HepG2 (cell line): ENCODE measurements around the gene COMT. TPM values are rescaled to one million over a fixed set of nuclear protein-coding genes. Genes with fewer than 3 reads are reported as not detected.
A peak's percentile ranks its signal among the peaks of the same experiment; 100 is the strongest.

Experiments used
- ATF2 ChIP-seq: sonication (generic); formaldehyde crosslinking; IDR thresholded peaks from 2 replicates; pipeline ENCODE4 v1.4.0; 2020; ENCODE audit warnings: missing genetic modification reagents
- BHLHE40 ChIP-seq: IDR thresholded peaks from 2 replicates; pipeline ENCODE4 v1.6.1; 2011; ENCODE audit warnings: low read length, improper control_type of control experiment
- CREB3 ChIP-seq: sonication (generic); formaldehyde crosslinking; IDR thresholded peaks from 2 replicates; pipeline ENCODE4 v1.5.0; 2020; ENCODE audit warnings: missing genetic modification reagents
- GATA4 ChIP-seq: sonication (generic); IDR thresholded peaks from 2 replicates; pipeline ENCODE4 v1.6.1; 2016; ENCODE audit warnings: antibody characterized with exemption, low read depth, borderline replicate concordance
- HNF1A ChIP-seq, 2 experiments: sonication (generic) in 1 of 2; formaldehyde crosslinking in 1 of 2; IDR thresholded peaks; 2 replicates each; pipeline versions ENCODE4 v1.4.0 to v1.6.1; 2016 to 2020; ENCODE audit warnings: borderline replicate concordance in 1 of 2, low read depth in 1 of 2, mild to moderate bottlenecking in 1 of 2, missing genetic modification reagents in 1 of 2
- KDM6A ChIP-seq: IDR thresholded peaks from 2 replicates; pipeline ENCODE4 v1.6.1; 2016; ENCODE audit warnings: low read depth
- KLF13 ChIP-seq: sonication (generic); formaldehyde crosslinking; IDR thresholded peaks from 2 replicates; pipeline ENCODE4 v1.4.0; 2020; ENCODE audit warnings: mild to moderate bottlenecking, missing genetic modification reagents
- KLF15 ChIP-seq: sonication (generic); formaldehyde crosslinking; IDR thresholded peaks from 2 replicates; pipeline ENCODE4 v1.8.1; 2023; ENCODE audit warnings: borderline replicate concordance, mild to moderate bottlenecking, inconsistent platforms, missing genetic modification reagents, mixed read lengths
- MED8 ChIP-seq: sonication (generic); formaldehyde crosslinking; IDR thresholded peaks from 2 replicates; pipeline ENCODE4 v1.8.1; 2023; ENCODE audit warnings: mild to moderate bottlenecking, missing genetic modification reagents; ENCODE audit not compliant: insufficient replicate concordance
- MXD4 ChIP-seq: IDR thresholded peaks from 2 replicates; pipeline ENCODE4 v1.6.1; 2016; ENCODE audit warnings: mild to moderate bottlenecking, missing biosample characterization, missing genetic modification reagents
- NFKBIZ ChIP-seq: IDR thresholded peaks from 2 replicates; pipeline ENCODE4 v1.6.1; 2018; ENCODE audit warnings: missing genetic modification reagents, missing compliant biosample characterization
- NR2F1 ChIP-seq, 2 experiments: fragments of 450-650 bp in 1 of 2; formaldehyde crosslinking in 1 of 2; IDR thresholded peaks; 2 replicates each; pipeline versions ENCODE4 v1.5.0 to v1.6.1; 2016 to 2020; ENCODE audit warnings: mild to moderate bottlenecking in 1 of 2, missing compliant biosample characterization in 1 of 2, missing genetic modification reagents in 1 of 2, moderate library complexity in 1 of 2
- POLR2AphosphoS2 ChIP-seq: IDR thresholded peaks from 2 replicates; pipeline ENCODE4 v1.6.1; 2011; ENCODE audit warnings: low read depth, low read length, improper control_type of control experiment
- RFX1 ChIP-seq: fragments of 450-650 bp; IDR thresholded peaks from 2 replicates; pipeline ENCODE4 v1.6.1; 2017
- SIX4 ChIP-seq: sonication (generic); formaldehyde crosslinking; IDR thresholded peaks from 2 replicates; pipeline ENCODE4 v1.4.0; 2020; ENCODE audit warnings: missing genetic modification reagents
- SMAD1 ChIP-seq: sonication (generic); formaldehyde crosslinking; IDR thresholded peaks from 2 replicates; pipeline ENCODE4 v1.4.0; 2020; ENCODE audit warnings: missing genetic modification reagents, low read depth, mild to moderate bottlenecking, borderline replicate concordance
- SP4 ChIP-seq: sonication (generic); formaldehyde crosslinking; IDR thresholded peaks from 2 replicates; pipeline ENCODE4 v1.8.1; 2023; ENCODE audit warnings: mild to moderate bottlenecking, missing genetic modification reagents
- STAG1 ChIP-seq: sonication (generic); formaldehyde crosslinking; IDR thresholded peaks from 2 replicates; pipeline ENCODE4 v1.4.0; 2020; ENCODE audit warnings: missing genetic modification reagents
- ZNF180 ChIP-seq: sonication (generic); formaldehyde crosslinking; IDR thresholded peaks from 2 replicates; pipeline ENCODE4 v1.4.0; 2020; ENCODE audit warnings: low read depth, missing genetic modification reagents, borderline replicate concordance
- ZNF207 ChIP-seq: fragments of 450-650 bp; IDR thresholded peaks from 2 replicates; pipeline ENCODE4 v1.6.1; 2016; ENCODE audit warnings: antibody characterized with exemption, borderline replicate concordance
- ZNF333 ChIP-seq: sonication (generic); formaldehyde crosslinking; IDR thresholded peaks from 2 replicates; pipeline ENCODE4 v1.4.0; 2020; ENCODE audit warnings: mild to moderate bottlenecking, missing genetic modification reagents, borderline replicate concordance
- ZNF782 ChIP-seq: sonication (generic); formaldehyde crosslinking; IDR thresholded peaks from 2 replicates; pipeline ENCODE4 v1.4.0; 2020; ENCODE audit warnings: missing genetic modification reagents, mild to moderate bottlenecking, borderline replicate concordance
- ZNF792 ChIP-seq: IDR thresholded peaks from 2 replicates; pipeline ENCODE4 v1.6.1; 2016
- ZNF841 ChIP-seq: sonication (generic); formaldehyde crosslinking; IDR thresholded peaks from 2 replicates; pipeline ENCODE4 v1.8.1; 2023; ENCODE audit warnings: missing genetic modification reagents, borderline replicate concordance
- polyA plus RNA-seq, 8 experiments: library from polyadenylated mRNA; depleted of rRNA in 3 of 8; stranded (reverse) in 7 of 8; unstranded in 1 of 8; fragments of >200 nt; fragmentation: Illumina TruSeq in 4 of 8; extraction: Trizol in 4 of 8; gene quantifications; 2 replicates each; pipeline versions ENCODE4 v1.2.1 to v1.2.3, GENCODE V29; 2011 to 2016; ENCODE audit warnings: low read depth in 4 of 8, missing spikeins in 1 of 8, mixed read lengths in 1 of 8; ENCODE audit not compliant: insufficient read depth in 1 of 8
- total RNA-seq, 5 experiments: library from RNA; depleted of rRNA; stranded (reverse); fragments of >200 nt; fragmentation: Illumina TruSeq; extraction: Trizol; gene quantifications; 2 replicates each; pipeline ENCODE4 v1.2.3, GENCODE V29; 2016; ENCODE audit warnings: low read depth in 1 of 5

Gene COMT
- total and polyA plus RNA-seq, 2 of the 13 experiments (the other 11 are each of a cell fraction or from before 2014, with no cell fraction given) = 156 to 162 TPM

- TF ChIP-seq ATF2 (CRISPR knock-in tag) = no peak; the same call in 1 of the 2 replicates
- TF ChIP-seq ZNF333 (CRISPR knock-in tag) = no peak
- no peak for TF ChIP-seq BHLHE40
- TF ChIP-seq KLF15 = no peak
- TF ChIP-seq KLF13 (CRISPR knock-in tag) = no peak
- no peak for TF ChIP-seq SMAD1 (CRISPR knock-in tag)
- TF ChIP-seq NR2F1 (CRISPR knock-in tag; IDR thresholded peaks at IDR 0.05) = peak in 1 of 2 experiments; percentile 40; a peak in 1 of 4 replicates
- no peak for TF ChIP-seq MED8 (CRISPR knock-in tag)
- TF ChIP-seq ZNF782 (CRISPR knock-in tag) = no peak
- TF ChIP-seq STAG1 (CRISPR knock-in tag) = no peak; the same call in 1 of the 2 replicates
- no peak for TF ChIP-seq ZNF207
- TF ChIP-seq POLR2AphosphoS2 = no peak
- TF ChIP-seq ZNF841 = no peak
- TF ChIP-seq KDM6A (CRISPR knock-in tag) = peak; percentile 47; the same call in 1 of the 2 replicates
- no peak for TF ChIP-seq NFKBIZ (CRISPR knock-in tag)
- TF ChIP-seq ZNF792 (CRISPR knock-in tag) = no peak
- no peak for TF ChIP-seq GATA4
- TF ChIP-seq RFX1 = no peak
- 0 out of 2 replicates have a peak, but pooled peaks have one; percentile 33 for TF ChIP-seq MXD4 (CRISPR knock-in tag)
- TF ChIP-seq CREB3 (CRISPR knock-in tag) = no peak
- no peak for TF ChIP-seq HNF1A (IDR thresholded peaks at IDR 0.05; ENCODE audit: low read depth)
- no peak for TF ChIP-seq HNF1A (CRISPR knock-in tag; IDR thresholded peaks at IDR 0.05; ENCODE audit: borderline replicate concordance)
- 0 out of 2 replicates have a peak, but pooled peaks have one; percentile 12 for TF ChIP-seq SP4 (CRISPR knock-in tag)
- no peak for TF ChIP-seq SIX4
- no peak for TF ChIP-seq ZNF180 (CRISPR knock-in tag)
Observed at GRCh38 chr22:19898831-19899567, 42.6 kb upstream of the COMT start (continued).
